ENCODE data around the gene TGM5.
"Not testable (repeated sequence)": the region's sequence is repeated elsewhere in the genome, so short reads cannot be mapped to it uniquely, and the experiment has no call there.

DNA sequence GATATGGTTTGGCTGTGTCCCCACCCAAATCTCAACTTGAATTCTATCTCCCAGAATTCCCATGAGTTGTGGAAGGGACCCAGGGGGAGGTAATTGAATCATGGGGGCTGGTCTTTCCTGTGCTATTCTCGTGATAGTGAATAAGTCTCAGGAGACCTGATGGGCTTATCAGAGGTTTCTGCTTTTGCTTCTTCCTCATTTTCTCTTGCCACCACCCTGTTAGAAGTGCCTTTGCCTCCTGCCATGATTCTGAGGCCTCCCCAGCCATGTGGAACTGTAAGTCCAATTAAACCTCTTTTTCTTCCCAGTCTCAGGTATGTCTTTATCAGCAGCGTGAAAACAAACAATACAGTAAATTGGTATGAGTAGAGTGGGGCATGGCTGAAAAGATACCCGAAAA, 69.0 kb downstream of the TGM5 start:
- TF ChIP-seq, protein P1, sequence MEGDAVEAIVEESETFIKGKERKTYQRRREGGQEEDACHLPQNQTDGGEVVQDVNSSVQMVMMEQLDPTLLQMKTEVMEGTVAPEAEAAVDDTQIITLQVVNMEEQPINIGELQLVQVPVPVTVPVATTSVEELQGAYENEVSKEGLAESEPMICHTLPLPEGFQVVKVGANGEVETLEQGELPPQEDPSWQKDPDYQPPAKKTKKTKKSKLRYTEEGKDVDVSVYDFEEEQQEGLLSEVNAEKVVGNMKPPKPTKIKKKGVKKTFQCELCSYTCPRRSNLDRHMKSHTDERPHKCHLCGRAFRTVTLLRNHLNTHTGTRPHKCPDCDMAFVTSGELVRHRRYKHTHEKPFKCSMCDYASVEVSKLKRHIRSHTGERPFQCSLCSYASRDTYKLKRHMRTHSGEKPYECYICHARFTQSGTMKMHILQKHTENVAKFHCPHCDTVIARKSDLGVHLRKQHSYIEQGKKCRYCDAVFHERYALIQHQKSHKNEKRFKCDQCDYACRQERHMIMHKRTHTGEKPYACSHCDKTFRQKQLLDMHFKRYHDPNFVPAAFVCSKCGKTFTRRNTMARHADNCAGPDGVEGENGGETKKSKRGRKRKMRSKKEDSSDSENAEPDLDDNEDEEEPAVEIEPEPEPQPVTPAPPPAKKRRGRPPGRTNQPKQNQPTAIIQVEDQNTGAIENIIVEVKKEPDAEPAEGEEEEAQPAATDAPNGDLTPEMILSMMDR (conservative IDR thresholded peaks at IDR 0.05; ENCODE audit: low read depth in 2 of 2) = not testable (repeated sequence)
- TF ChIP-seq POLR2AphosphoS5 (IDR thresholded peaks at IDR 0.05; ENCODE audit: low read depth); EZH2 (IDR thresholded peaks at IDR 0.05; ENCODE audit: low read depth, unreplicated experiment); EZH2phosphoT487 (IDR thresholded peaks at IDR 0.05; ENCODE audit: unreplicated experiment); STAT1 (IDR thresholded peaks at IDR 0.05; ENCODE audit: unreplicated experiment); JUNB (IDR thresholded peaks at IDR 0.05; ENCODE audit: unreplicated experiment): not testable (repeated sequence)
- TF ChIP-seq, protein P2, sequence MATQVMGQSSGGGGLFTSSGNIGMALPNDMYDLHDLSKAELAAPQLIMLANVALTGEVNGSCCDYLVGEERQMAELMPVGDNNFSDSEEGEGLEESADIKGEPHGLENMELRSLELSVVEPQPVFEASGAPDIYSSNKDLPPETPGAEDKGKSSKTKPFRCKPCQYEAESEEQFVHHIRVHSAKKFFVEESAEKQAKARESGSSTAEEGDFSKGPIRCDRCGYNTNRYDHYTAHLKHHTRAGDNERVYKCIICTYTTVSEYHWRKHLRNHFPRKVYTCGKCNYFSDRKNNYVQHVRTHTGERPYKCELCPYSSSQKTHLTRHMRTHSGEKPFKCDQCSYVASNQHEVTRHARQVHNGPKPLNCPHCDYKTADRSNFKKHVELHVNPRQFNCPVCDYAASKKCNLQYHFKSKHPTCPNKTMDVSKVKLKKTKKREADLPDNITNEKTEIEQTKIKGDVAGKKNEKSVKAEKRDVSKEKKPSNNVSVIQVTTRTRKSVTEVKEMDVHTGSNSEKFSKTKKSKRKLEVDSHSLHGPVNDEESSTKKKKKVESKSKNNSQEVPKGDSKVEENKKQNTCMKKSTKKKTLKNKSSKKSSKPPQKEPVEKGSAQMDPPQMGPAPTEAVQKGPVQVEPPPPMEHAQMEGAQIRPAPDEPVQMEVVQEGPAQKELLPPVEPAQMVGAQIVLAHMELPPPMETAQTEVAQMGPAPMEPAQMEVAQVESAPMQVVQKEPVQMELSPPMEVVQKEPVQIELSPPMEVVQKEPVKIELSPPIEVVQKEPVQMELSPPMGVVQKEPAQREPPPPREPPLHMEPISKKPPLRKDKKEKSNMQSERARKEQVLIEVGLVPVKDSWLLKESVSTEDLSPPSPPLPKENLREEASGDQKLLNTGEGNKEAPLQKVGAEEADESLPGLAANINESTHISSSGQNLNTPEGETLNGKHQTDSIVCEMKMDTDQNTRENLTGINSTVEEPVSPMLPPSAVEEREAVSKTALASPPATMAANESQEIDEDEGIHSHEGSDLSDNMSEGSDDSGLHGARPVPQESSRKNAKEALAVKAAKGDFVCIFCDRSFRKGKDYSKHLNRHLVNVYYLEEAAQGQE (IDR thresholded peaks at IDR 0.05; ENCODE audit: unreplicated experiment) = not testable (repeated sequence)
